ENCODE results near the gene CACNA1G.

DNA sequence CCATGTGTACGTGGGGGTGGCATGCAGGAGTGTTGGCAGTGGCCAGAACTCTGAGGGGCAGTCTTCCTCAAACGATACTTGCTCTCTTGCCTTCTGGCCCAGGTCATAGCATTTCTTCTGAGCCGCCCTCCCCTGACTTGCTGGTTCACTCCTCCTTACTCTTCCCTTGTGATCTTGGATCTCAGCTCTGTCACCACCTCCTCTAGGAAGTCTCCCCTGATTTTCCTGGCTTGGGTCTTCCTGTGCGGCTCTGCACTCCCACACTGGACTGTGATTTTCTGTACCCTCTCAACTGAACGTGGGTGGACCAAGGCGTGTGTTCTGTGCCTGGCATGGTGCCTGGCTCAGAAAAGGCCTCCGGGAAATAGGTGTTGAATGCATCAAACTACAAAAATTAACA is 25.1 kb upstream of the CACNA1G start:
- TF ChIP-seq, protein P1, sequence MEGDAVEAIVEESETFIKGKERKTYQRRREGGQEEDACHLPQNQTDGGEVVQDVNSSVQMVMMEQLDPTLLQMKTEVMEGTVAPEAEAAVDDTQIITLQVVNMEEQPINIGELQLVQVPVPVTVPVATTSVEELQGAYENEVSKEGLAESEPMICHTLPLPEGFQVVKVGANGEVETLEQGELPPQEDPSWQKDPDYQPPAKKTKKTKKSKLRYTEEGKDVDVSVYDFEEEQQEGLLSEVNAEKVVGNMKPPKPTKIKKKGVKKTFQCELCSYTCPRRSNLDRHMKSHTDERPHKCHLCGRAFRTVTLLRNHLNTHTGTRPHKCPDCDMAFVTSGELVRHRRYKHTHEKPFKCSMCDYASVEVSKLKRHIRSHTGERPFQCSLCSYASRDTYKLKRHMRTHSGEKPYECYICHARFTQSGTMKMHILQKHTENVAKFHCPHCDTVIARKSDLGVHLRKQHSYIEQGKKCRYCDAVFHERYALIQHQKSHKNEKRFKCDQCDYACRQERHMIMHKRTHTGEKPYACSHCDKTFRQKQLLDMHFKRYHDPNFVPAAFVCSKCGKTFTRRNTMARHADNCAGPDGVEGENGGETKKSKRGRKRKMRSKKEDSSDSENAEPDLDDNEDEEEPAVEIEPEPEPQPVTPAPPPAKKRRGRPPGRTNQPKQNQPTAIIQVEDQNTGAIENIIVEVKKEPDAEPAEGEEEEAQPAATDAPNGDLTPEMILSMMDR (IDR thresholded peaks at IDR 0.05): no peak
- no peak for TF ChIP-seq POLR2AphosphoS5 (IDR thresholded peaks at IDR 0.05)

Data from prostate gland (tissue), 2 donors.